ENCODE results near the gene MDH1B. TPM values are rescaled to one million over a fixed set of nuclear protein-coding genes. Genes with fewer than 3 reads are reported as not detected.

Gene MDH1B
- polyA plus RNA-seq, 1 donor from 2014 or later, result 11.7 TPM

DNA sequence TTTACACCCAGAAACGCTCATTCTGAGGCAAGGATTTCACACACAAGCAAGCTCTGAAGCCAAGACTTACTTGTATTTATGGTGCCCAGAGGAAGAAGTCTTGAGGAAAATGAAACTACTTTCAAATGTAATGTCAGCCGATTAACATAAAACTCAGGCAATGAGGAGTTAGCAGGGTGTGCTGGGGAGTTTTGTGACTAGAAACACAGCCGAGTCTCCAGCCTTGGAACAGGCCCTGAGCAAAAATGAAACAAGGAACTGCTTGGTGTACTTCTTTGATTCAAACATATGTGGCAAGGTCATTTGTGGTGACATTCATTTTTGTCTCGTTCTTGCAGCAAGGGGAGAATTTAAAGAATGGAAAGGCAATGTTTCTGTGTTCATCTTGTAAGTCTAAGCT, 51.4 kb downstream of the MDH1B start:
- H3F3A ChIP-seq (ENCODE audit: insufficient read depth, low read length, poor library complexity, severe bottlenecking), result no peaks in the 10 kb centered on the region
- H3K4me3 ChIP-seq (ENCODE audit: low read length), result no peak overlapping the region
- no peak overlapping the region for H3K9ac ChIP-seq (ENCODE audit: low read length)
- no peaks in the 10 kb centered on the region for H3K79me2 ChIP-seq (replicated peaks; ENCODE audit: insufficient read depth, low read length)
- H3K9me2 ChIP-seq (ENCODE audit: insufficient read depth, low read length), result no peaks in the 10 kb centered on the region
- H3K27ac ChIP-seq (ENCODE audit: low read length), result no peak overlapping the region
- no peaks in the 10 kb centered on the region for H3K27me3 ChIP-seq (ENCODE audit: insufficient read depth, low read depth, low read length)
- no peak overlapping the region for H3K4me2 ChIP-seq (ENCODE audit: low read length)
- TF ChIP-seq POLR2AphosphoS5 (IDR thresholded peaks at IDR 0.05) (no peak), EP300 (conservative IDR thresholded peaks at IDR 0.05; ENCODE audit: poor library complexity, severe bottlenecking) (no peak), SMC3 (conservative IDR thresholded peaks at IDR 0.05; ENCODE audit: poor library complexity) (no peak), TAF1 (IDR thresholded peaks at IDR 0.05; ENCODE audit: low read depth) (no peak), RAD21 (conservative IDR thresholded peaks at IDR 0.05) (no peak), EZH2 (IDR thresholded peaks at IDR 0.05; ENCODE audit: borderline replicate concordance, insufficient read depth, low read length, poor library complexity, severe bottlenecking) (no peak), MXI1 (conservative IDR thresholded peaks at IDR 0.05; ENCODE audit: poor library complexity, severe bottlenecking) (no peak)
- TF ChIP-seq, protein P1, sequence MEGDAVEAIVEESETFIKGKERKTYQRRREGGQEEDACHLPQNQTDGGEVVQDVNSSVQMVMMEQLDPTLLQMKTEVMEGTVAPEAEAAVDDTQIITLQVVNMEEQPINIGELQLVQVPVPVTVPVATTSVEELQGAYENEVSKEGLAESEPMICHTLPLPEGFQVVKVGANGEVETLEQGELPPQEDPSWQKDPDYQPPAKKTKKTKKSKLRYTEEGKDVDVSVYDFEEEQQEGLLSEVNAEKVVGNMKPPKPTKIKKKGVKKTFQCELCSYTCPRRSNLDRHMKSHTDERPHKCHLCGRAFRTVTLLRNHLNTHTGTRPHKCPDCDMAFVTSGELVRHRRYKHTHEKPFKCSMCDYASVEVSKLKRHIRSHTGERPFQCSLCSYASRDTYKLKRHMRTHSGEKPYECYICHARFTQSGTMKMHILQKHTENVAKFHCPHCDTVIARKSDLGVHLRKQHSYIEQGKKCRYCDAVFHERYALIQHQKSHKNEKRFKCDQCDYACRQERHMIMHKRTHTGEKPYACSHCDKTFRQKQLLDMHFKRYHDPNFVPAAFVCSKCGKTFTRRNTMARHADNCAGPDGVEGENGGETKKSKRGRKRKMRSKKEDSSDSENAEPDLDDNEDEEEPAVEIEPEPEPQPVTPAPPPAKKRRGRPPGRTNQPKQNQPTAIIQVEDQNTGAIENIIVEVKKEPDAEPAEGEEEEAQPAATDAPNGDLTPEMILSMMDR (IDR thresholded peaks at IDR 0.05; ENCODE audit: poor library complexity, severe bottlenecking), result no peak
- TF ChIP-seq, protein P2, sequence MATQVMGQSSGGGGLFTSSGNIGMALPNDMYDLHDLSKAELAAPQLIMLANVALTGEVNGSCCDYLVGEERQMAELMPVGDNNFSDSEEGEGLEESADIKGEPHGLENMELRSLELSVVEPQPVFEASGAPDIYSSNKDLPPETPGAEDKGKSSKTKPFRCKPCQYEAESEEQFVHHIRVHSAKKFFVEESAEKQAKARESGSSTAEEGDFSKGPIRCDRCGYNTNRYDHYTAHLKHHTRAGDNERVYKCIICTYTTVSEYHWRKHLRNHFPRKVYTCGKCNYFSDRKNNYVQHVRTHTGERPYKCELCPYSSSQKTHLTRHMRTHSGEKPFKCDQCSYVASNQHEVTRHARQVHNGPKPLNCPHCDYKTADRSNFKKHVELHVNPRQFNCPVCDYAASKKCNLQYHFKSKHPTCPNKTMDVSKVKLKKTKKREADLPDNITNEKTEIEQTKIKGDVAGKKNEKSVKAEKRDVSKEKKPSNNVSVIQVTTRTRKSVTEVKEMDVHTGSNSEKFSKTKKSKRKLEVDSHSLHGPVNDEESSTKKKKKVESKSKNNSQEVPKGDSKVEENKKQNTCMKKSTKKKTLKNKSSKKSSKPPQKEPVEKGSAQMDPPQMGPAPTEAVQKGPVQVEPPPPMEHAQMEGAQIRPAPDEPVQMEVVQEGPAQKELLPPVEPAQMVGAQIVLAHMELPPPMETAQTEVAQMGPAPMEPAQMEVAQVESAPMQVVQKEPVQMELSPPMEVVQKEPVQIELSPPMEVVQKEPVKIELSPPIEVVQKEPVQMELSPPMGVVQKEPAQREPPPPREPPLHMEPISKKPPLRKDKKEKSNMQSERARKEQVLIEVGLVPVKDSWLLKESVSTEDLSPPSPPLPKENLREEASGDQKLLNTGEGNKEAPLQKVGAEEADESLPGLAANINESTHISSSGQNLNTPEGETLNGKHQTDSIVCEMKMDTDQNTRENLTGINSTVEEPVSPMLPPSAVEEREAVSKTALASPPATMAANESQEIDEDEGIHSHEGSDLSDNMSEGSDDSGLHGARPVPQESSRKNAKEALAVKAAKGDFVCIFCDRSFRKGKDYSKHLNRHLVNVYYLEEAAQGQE (IDR thresholded peaks at IDR 0.05; ENCODE audit: borderline replicate concordance), result no peak
- no peak overlapping the region for H2AFZ ChIP-seq (ENCODE audit: low read depth, low read length)
- no peaks in the 10 kb centered on the region for H3K9me3 ChIP-seq (ENCODE audit: low read length)
- H3K36me3 ChIP-seq (ENCODE audit: insufficient read depth, low read length), result no peaks in the 10 kb centered on the region
- no peaks in the 10 kb centered on the region for H4K20me1 ChIP-seq (ENCODE audit: insufficient read depth)

DNA sequence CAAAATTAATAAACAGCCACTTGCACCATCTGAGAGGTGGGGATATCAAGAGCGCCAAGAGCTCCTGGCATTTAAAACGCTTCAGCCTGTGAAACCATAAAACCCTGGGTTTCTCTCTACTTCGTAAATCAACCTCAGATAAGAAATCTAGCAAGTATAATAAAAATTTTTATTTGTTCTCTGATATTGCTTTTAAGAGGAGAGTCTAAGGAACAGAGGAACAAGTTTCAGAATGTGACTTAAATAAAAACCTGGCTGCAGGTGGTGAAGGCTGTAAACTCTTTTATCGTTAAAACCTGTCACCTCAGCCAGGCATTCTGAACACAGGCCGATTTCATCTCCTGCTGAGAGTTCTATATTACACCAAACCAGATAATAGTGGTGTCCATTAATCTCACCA, 56.8 kb downstream of the MDH1B start:
- Histone ChIP-seq H3K4me2 (ENCODE audit: low read length) (no peak overlapping the region), H3K9me2 (ENCODE audit: insufficient read depth, low read length) (no peaks in the 10 kb centered on the region), H3K27me3 (ENCODE audit: insufficient read depth, low read depth, low read length) (no peaks in the 10 kb centered on the region), H3K9ac (ENCODE audit: low read length) (no peak overlapping the region), H3K27ac (ENCODE audit: low read length) (no peak overlapping the region), H3K9me3 (ENCODE audit: low read length) (no peaks in the 10 kb centered on the region), H2AFZ (ENCODE audit: low read depth, low read length) (no peak overlapping the region), H3K36me3 (ENCODE audit: insufficient read depth, low read length) (no peaks in the 10 kb centered on the region), H4K20me1 (ENCODE audit: insufficient read depth) (no peaks in the 10 kb centered on the region), H3K4me3 (ENCODE audit: low read length) (no peak overlapping the region), H3K79me2 (replicated peaks; ENCODE audit: insufficient read depth, low read length) (no peaks in the 10 kb centered on the region), H3F3A (ENCODE audit: insufficient read depth, low read length, poor library complexity, severe bottlenecking) (no peaks in the 10 kb centered on the region)
- TF ChIP-seq, protein P1 (IDR thresholded peaks at IDR 0.05; ENCODE audit: poor library complexity, severe bottlenecking), result no peak
- peak; percentile 21 for TF ChIP-seq POLR2AphosphoS5 (IDR thresholded peaks at IDR 0.05)
